HG03175 (cell line): Measurements from ENCODE around the gene C1orf116.
A peak's percentile ranks its signal among the peaks of the same experiment; 100 is the strongest.
"Not testable (repeated sequence)": the region's sequence is repeated elsewhere in the genome, so short reads cannot be mapped to it uniquely, and the experiment has no call there.

Experiments
- ATAC-seq: cut with Tn5 transposase; IDR thresholded peaks from one replicate; pipeline ENCODE4 v1.9.1; 2021; ENCODE audit warnings: mild to moderate bottlenecking, moderate library complexity; ENCODE audit not compliant: unreplicated experiment

C1orf116 gene

GRCh38 chr1:207059881-207060280, 27.3 kb upstream of the C1orf116 start:
- ATAC-seq, result no peak

- ATAC-seq, result no peak
Observed at GRCh38 chr1:207058878-207059867, 26.6 kb upstream of the C1orf116 start.

- ATAC-seq, result no peak
Observed at GRCh38 chr1:207058252-207058651, 25.7 kb upstream of the C1orf116 start.

GRCh38 chr1:207056673-207057072, 24.1 kb upstream of the C1orf116 start:
- ATAC-seq, result no peak

- no peak for ATAC-seq
Observed at GRCh38 chr1:207055386-207056001, 22.9 kb upstream of the C1orf116 start.

- ATAC-seq, result no peak
Observed at GRCh38 chr1:207054491-207054890, 21.9 kb upstream of the C1orf116 start.

GRCh38 chr1:207052911-207053769, 20.6 kb upstream of the C1orf116 start, which contains the start of gene PFKFB2:
Gene PFKFB2, plus strand, starts transcription at chr1:207053275. Its CDS starts 1,443 bp downstream, at chr1:207054718.
- ATAC-seq, result peak; percentile 84

- no peak for ATAC-seq
Observed at GRCh38 chr1:207051191-207051943, 18.8 kb upstream of the C1orf116 start, which contains the start of gene YOD1. Gene YOD1, minus strand, starts transcription at chr1:207051208. Its CDS starts 178 bp downstream, at chr1:207051030.

GRCh38 chr1:207050480-207051190, 18.1 kb upstream of the C1orf116 start:
- peak; percentile 49 for ATAC-seq

- ATAC-seq, result peak; percentile 35
Observed at GRCh38 chr1:207049974-207050391, 17.4 kb upstream of the C1orf116 start.

GRCh38 chr1:207049514-207049913, 17.0 kb upstream of the C1orf116 start:
- no peak for ATAC-seq

GRCh38 chr1:207049054-207049453, 16.5 kb upstream of the C1orf116 start:
- no peak for ATAC-seq

GRCh38 chr1:207048041-207048440, 15.5 kb upstream of the C1orf116 start:
- ATAC-seq, result no peak

- no peak for ATAC-seq
Observed at GRCh38 chr1:207047505-207047904, 14.9 kb upstream of the C1orf116 start.

- no peak for ATAC-seq
Observed at GRCh38 chr1:207045453-207045852, 12.9 kb upstream of the C1orf116 start.

GRCh38 chr1:207041397-207041796, 8.8 kb upstream of the C1orf116 start:
- not testable (repeated sequence) for ATAC-seq

- no peak for ATAC-seq
Observed at GRCh38 chr1:207040181-207040533, 7.6 kb upstream of the C1orf116 start.

- no peak for ATAC-seq
Observed at GRCh38 chr1:207039380-207040180, 7.0 kb upstream of the C1orf116 start.

- no peak for ATAC-seq
Observed at GRCh38 chr1:207036865-207037264, 4.3 kb upstream of the C1orf116 start.
